Testis (tissue), 2 donors: ENCODE results near the gene ZMYM2.

Source experiments
- POLR2A ChIP-seq: fragments of 450-650 bp; IDR thresholded peaks from one replicate; pipeline ENCODE4 v1.6.1; 2017; ENCODE audit warnings: antibody characterized with exemption, mild to moderate bottlenecking, moderate library complexity
- TF ChIP-seq, protein P1 (sequence below), 3 experiments: fragments of 450-650 bp in 2 of 3; fragments of 200-600 bp in 1 of 3; sonication (generic) in 1 of 3; IDR thresholded peaks; one replicate each; pipeline ENCODE4 v1.5.1; 2016 to 2019; ENCODE audit warnings: antibody characterized with exemption in 3 of 3, mild to moderate bottlenecking in 2 of 3, moderate library complexity in 1 of 3

- TF ChIP-seq, protein P1, sequence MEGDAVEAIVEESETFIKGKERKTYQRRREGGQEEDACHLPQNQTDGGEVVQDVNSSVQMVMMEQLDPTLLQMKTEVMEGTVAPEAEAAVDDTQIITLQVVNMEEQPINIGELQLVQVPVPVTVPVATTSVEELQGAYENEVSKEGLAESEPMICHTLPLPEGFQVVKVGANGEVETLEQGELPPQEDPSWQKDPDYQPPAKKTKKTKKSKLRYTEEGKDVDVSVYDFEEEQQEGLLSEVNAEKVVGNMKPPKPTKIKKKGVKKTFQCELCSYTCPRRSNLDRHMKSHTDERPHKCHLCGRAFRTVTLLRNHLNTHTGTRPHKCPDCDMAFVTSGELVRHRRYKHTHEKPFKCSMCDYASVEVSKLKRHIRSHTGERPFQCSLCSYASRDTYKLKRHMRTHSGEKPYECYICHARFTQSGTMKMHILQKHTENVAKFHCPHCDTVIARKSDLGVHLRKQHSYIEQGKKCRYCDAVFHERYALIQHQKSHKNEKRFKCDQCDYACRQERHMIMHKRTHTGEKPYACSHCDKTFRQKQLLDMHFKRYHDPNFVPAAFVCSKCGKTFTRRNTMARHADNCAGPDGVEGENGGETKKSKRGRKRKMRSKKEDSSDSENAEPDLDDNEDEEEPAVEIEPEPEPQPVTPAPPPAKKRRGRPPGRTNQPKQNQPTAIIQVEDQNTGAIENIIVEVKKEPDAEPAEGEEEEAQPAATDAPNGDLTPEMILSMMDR (IDR thresholded peaks at IDR 0.05) = no peak
- TF ChIP-seq POLR2A = no peak
Measured at GRCh38 chr13:20102525-20103180, 144.1 kb downstream of the ZMYM2 start.
